GM21825 (cell line): Measurements from ENCODE around the gene SRSF10.
"Not testable (repeated sequence)": the region's sequence is repeated elsewhere in the genome, so short reads cannot be mapped to it uniquely, and the experiment has no call there.

Experiments used
- ATAC-seq: cut with Tn5 transposase; IDR thresholded peaks from one replicate; pipeline ENCODE4 v1.9.1; 2021; ENCODE audit warnings: mild to moderate bottlenecking, moderate library complexity; ENCODE audit not compliant: unreplicated experiment

Gene SRSF10

DNA sequence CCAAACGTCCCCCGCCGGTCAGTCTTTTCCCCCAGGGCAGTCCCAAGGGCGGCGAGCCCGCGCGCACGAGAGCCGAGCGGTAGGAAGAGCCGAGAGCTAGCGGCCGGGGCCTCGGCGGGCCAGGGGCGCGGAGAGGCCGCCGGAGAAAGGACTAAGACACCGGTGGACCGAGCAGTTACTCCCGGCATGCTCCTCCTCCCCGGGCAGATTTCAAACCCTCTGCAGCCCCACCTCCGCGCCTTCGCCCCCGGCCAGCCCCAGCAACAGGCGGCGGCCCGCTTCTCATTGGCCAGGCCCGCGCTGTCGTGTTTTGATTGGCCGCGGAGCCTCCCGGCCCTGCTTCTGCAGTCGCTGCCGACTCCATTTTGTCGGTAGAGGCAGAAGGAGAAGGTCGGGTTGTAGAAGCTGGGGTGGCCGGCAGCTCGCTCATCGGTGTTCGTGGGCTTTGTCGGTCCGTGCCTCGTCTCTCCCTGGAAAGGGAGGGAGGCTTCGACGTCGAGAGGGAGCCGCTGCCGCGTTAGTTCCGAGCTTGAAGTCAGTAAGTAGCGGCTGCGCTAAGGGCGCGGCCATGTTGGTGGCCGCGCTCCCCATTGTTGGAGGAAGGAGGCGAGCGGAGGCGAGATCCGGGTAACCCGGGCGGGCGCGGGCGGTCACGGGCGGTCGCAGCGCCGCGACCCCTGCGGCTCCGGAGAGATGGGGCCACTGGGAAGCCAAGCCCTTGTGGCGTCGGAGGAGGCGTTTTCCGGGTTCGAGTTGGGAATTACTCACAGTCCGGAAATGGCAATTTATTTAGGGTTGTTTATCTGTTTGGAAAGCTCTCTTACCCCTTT is 20.5 kb downstream of the SRSF10 start, which contains the start of gene PNRC2:
PNRC2 (plus strand) TSS at position 368 of the 830 bp plus-strand sequence. CDS start 1,630 bp downstream, outside the sequence.
- ATAC-seq = peak; percentile 77

DNA sequence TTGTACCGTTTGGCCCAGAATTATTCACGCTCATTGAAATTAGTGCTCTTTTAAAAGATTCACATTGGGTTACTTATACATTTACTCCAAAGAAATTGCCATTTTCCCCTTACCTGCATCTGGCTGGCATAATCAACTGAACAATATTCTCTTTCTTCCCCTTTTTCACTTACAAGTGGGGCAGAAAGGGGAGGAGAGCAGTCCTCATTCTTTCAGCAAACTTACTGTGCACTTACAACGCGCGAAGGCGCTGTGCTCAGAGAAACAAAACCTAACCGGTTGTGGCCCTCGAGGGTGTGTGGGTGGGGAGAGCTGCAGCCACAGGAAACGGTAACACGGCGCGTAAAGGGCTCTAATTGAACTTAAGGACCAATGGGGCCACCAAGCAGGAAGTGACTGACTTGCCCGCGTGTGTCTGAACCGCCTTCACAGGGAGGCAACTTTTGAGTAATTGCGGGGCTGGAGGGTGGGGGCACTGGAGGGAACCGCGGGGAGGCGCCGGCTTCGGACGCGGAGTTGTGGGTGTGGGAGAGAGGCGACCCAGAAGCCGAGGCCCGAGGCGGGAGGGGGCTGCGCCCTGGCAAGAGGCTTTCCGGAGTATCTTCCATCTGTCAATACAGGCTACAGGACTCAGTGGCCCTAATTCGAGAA is 21.2 kb downstream of the SRSF10 start:
- ATAC-seq = peak; percentile 48

DNA sequence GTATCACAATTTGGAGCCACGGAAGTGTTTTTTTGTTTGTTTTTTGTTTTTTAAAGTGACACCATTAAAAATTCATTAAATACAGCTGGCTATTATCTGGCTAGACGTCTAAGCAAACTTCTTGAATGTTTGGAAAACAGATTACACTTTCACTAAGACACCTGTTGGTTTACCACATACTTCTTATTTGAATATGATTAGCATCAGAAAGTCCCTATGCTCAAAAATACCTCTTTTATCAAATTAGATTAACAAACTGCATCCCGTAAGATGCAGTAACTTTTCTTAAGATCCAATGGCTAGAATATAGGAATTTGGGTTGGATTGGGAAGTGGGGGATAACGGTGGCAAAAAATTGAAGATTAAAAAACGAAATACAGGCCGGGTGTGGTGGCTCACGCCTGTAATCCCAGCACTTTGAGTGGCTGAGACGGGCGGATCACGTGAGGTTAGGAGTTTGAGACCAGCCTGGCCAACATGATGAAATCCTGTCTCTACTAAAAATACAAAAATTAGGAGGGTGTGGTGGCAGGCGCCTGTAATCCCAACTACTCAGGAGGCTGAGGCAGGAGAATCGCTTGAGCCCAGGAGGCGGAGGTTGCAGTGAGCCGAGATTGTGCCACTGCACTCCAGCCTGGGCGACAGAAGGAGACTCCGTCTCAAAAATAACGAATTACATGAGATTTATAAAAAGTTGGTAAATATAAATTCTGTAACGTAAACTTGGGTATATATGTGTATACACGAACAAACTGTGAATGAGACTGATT is 21.9 kb downstream of the SRSF10 start:
- ATAC-seq = not testable (repeated sequence)

DNA sequence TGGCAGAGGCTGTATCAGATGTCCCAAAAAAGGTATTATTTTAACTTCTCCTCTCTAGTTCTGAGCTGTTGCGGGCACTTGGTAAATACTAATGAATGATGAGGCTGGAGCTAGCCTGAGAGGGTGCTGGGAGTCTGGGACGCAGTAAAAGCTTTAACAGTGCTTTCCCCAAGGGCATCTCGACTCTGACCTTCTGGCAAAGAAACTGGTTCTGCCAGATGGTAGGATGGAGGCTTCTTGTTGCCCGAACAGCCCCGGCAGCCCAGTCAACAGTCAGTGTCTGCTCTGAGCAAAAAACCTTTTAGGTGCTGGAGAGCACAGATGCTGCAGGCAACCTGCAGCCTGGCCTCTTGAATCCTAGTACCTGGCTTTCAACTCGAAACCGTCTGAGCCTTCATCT is 23.0 kb downstream of the SRSF10 start:
- no peak for ATAC-seq

DNA sequence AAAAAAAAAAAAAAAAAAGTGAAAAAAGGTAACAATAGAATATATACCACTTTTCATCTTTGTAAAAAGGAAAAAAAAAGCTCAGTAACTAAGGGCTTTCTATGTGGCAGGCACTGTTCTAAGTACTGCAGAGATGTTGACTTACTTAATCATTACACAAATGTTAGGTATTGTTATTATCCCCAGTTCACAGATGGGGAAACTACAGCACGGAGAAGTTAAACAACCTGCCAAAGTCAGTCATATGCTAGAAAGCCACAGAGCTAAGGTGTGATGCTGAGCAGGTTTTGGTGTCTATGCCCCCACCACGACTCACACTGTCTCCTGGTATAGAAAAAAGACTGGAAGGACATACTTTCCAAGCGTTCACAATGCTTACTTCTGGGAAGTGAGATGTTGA is 27.1 kb downstream of the SRSF10 start:
- ATAC-seq = no peak

DNA sequence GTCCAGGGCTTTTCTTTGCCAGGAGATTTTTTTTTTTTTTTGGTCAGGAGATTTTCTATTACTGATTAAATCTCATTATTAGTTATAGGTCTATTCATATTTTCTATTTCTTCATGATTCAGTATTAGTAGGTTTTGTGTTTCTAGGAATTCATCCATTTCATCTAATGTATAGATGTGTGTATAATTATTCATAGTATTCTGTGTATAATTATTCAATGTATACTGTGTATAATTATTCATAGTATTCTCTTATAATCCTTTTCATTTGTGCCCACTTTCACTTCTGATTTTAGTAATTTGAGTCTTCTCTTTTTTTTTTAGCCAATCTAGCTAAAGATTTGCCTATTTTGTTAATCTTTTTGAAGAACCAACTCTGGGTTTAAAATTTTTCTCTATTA is 32.8 kb downstream of the SRSF10 start:
- no peak for ATAC-seq

DNA sequence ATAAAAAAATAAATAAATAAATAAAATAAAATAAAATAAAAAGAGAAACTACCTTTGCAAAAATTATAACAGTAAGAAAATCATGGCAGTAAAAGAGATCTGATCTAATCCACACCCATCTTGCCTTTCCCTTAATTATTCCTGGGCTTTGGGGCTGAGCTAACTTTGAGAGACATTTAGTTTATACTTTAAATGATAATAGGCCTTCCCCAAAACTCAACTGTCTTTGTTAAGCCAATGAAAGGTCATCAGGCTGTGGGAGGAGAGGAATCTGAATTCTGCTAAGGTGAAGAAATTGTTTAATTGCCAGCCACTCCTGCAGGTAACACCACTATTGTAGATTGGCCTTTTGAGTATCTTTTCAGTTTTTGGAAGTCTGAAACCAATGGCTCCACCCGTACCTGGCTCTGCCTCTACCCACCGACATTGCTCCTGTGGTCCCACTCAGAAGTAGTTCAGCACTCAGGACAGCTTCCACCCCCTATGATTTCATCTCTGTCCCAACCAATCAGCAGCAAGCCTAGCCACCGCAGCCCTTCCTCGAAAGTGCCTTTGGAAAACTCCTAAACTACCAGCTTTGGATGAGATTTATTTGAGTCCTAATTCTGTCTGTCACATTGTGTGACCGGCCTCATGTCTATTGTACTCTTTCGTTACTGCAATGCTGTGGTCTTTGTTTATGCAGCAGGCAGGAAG is 43.5 kb downstream of the SRSF10 start:
- ATAC-seq = no peak

DNA sequence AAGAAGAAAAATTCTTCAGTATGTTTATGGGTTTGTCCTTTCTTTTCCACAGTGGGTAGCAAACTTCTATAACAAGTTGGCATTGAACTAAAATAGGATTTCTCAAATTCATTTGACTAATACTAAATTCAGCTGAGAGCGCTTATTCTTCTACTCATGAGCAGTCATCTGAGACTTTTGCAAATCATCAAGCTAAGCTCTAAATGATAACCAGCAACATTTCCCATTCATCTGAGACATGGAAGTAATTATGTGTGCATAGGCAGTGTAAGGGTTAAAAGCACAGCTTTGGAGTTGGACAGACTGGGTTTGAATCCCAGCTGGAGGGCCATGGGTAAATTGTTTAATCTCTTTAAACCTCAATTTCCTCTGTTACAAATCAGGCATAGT is 48.6 kb downstream of the SRSF10 start:
- ATAC-seq = no peak

DNA sequence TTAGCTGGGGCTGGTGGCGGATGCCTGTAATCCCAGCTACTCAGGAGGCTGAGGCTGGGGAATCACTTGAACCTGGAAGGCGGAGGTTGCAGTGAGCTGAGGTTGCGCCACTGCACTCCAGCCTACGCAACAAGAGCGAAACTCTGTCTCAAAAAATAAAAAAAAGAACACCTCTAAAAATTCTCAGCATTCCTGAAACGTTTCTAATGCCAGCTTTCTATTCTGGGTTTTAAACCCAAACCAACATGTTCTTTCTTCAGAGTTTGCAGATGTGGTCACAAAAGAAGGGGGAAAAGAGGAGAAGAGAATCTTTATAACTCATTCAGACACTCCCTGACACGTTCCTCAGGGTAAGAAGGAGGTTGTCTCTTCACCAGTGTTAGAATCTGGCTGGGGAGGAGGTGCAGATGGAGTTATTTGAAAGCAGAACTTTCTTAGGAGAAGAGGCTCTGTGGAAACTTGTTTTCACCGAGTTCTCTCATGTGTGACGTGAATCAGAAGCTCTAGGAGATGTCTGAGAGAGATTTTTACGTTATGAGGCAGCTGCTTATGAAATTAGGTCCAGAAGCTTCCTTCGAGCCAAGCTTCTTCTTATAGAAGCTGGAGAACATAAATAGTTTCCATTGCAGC is 49.2 kb downstream of the SRSF10 start:
- no peak for ATAC-seq

DNA sequence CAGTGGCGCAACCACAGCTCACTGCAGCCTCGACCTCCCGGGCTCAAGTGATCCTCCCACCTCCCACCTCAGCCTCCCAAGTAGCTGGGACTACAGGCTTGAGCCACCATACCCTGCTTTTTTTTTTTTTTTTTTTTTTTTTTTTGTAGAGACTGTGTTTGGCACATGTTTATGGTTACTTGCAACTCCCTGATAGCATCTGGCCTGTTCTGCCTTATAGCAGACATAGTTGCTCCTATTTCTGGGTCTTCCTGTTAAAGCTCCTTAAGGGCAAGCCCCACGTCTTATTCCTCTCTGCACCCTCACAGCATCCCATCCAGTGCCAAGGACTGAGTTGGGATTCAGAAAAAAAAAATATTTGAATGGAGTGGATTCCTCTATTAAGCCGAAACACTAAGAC is 49.9 kb downstream of the SRSF10 start:
- no peak for ATAC-seq

DNA sequence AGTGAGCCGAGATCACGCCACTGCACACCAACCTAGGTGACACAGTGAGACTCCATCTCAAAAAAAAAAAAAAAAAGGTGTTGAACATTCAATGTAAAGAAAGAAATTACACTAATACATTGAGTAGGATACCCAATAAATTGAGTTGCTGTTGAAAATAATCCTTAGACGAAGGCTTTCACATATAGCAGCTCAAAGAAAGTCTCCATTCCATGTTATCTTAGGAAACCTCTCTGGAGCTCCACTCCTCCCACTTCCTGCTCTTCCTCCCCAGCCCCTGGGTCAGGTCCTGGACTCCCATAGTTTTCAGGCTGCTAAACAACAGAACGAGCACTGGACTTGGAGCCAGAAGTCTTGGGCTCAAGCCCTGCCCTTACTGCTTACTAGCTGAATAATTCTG is 51.3 kb downstream of the SRSF10 start:
- no peak for ATAC-seq

DNA sequence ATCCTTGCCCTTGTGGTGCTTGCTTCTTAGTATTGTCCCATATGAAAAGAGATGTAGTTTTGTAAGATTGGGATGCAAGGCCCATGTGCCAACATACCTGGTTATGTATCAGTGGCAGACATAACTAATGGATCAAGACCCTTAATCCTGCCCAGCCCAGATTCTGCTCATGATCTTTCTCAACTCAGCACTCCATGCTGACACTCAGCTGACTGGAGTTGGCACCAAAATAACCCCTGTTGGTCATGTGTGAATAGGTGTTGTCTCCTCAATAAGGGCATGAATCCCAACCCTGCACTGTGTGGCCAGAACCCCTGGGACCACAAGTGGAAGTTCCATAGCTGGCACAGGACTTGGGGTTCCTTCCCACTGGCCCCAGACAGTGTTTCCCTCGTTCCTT is 53.0 kb downstream of the SRSF10 start:
- ATAC-seq = no peak

DNA sequence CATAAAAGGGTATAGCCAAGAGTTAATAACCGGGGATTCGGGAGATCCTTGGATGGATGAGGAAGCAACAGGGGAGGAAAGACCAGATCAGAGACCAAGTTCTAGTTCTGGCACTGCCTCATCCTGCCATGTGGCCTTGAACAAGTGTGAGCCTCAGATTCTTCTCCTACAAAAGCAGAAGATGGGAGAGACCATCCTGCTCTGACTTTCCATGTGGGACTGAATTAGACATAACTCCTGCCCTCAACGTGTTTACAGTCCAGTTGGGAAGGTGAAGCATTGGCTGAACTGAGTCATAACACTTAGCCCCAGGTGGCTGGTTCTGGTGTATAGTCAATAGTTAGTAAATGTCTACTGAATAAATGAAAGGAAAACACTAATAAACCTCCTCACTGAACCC is 54.8 kb downstream of the SRSF10 start:
- ATAC-seq = no peak

DNA sequence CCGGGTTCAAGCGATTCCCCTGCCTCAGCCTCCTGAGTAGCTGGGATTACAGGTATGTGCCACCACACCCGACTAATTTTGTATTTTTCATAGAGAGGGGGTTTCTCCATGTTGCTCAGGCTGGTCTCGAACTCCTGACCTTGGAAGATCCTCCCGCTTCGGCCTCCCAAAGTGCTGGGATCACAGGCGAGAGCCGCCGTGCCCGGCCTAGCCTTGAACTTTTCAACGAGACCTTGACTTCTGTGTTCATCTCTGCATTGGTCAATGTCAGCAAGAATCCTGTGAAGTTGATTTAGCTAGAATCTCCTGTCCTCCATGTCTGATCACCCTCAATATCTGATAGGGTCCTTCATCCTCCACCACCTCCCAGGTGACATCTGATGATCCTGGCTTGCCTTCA is 55.5 kb downstream of the SRSF10 start:
- no peak for ATAC-seq

DNA sequence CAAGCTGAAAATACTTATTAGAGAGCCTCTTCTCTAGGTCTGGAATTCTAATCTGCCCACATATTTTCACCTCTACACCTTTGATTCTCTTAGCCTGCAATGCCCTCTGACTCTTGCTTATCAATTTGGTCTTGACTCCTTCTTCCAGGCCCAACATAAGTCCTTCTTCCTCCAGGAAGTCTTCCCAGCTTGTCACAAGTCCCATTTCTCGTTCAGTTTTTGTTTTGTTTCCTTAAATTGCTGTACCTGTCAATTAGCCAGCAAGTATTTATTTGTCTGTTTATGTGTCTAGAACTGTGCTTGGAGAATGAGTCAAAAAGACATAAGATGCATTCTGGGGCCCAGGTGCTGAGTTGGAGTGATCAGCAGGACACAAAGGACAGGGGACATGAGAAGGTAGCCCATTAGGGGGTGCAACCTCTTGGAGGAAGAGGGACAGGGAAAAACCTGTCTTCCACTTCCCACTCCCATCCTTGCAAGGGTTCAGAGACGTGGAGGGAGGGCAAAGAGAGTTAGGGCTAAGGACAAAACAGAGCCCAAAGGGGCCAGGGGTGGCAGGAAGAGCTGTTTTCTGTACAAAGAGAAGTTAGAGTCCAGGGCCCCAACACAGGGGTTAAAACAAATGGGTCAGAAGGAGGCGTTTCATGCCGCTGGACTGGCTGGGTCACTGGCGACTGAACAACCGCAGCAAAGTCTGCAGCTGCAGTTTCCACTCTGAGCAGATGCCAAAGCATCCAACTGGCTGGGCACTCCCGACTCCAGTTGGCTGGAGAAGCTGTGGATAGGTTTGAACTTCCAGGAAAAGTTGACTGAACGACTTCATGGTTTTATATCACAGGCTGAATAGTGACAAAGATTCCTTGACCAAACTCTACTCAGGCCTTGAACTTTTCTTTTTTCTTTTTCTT is 56.3 kb downstream of the SRSF10 start:
- ATAC-seq = no peak

DNA sequence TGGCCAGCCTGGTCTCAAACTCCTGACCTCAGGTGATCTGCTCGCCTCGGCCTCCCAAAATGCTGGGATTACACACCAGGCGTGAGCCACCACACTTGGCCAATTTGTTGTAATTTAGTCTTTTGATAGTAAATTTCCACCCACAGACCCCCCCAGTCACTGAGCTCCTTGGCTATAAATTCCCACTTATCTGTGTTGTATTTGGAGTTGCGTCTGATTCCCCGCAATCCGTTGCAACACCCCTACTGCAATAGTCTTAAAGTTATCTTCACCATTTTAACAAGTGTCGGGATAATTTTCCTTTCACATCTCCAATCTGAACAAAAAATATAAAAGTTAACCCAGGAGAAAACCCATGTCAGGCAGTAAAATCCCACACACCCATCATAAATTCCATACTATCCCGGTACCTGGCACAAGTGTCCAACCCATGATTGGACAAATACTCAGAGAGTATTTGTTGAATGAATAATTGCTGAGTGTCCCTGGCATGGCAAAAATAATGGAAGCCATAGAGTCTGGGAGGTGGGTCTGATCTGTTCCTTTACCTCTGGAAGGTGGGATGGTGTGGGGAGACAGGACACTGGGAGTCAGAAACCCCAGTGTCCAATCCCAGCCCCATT is 57.7 kb downstream of the SRSF10 start:
- ATAC-seq = no peak

DNA sequence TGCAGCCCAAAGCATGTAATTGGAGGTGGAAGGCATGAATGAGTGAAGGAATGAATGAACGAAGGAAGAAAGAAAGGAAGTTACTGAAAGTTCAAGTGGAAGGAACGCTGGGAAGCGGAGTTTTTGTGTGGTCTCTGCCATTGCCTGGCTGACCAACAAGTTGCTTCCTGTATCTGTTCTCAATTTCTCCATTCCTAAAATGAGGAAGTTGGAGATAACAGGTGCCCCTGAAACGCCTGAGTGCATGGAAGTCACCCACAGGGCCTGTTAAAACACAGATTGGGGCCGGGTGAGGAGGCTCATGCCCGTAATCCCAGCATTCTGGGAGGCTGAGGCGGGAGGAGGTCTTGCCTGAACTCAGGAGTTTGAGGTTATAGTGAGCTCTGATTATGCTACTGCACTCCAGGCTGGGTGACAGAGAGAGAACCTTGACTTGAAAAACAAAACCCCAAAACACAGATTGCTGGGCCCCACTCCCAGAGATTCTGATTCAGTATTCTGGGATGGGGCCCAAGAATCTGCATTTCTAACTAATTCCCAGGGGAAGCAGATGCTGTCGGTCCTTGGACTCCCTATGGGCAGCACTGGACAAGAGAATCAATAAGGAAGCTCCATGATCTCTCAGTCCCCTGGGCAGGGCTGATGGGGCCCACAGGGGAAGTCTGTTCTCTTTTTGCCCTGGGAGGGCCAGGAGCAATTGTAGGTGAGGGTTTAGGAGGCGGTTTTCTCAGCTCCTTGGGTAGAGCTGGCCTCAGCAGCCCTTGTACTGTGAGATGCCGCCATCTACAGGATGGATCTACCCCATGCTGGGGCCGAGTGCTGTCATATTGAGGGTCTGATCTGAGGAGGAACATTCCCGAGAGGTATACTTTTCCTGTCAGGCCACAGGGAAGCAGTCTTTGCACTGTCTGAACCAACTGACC is 63.7 kb downstream of the SRSF10 start:
- peak; percentile 53 for ATAC-seq

DNA sequence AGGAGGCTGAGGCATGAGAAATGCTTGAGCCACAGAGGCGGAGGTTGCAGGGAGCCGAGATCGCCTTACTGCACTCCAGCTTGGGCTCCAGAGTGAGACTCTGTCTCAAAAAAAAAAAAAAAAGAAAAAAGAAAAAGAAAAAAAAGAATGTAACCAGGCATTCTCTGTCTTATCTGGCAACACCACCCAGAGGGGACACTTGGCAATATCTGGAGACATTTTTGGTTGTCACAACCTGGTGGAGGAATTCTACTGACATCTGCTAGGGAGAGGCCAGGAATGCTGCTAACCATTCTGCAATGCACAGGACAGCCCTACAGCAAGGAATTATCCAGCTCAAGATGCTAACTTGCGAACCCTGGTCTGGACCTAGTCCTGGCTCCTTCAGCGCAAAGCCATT is 64.7 kb downstream of the SRSF10 start:
- ATAC-seq = no peak
